Stimulated activated CD8-positive, alpha-beta memory T cell treated with anti-CD3 and anti-CD28 coated beads, Interleukin-2, amount 100 ng/mL, for 48 hours (primary cell): ENCODE results near the gene CFAP43.
"Not testable (repeated sequence)": the region's sequence is repeated elsewhere in the genome, so short reads cannot be mapped to it uniquely, and the experiment has no call there.

ENCODE experiments used
- DNase-seq, 2 donors: peaks; one replicate each; pipeline ENCODE4 v3.0.0-alpha.2; 2020; ENCODE audit warnings: low read depth in 2 of 2

The CFAP43 gene

DNA sequence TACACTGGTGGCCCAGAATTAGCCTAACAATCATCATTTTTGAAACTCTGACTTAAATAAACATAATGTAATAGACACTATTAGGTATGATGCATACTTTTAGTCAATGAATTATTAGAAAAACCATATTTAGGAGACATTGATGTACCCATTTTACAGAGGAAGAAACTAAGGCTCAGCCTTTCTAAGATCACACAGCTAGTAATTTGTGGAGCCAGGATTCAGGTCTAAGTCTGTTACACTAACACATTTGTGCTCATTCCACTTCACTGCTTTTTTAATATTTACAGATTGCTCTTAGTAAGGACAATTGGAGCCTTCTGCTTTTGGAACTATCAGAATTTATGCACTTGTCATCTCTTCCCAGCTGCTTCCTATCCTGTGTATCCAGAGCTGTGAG lies 8.9 kb downstream of the CFAP43 start:
- no peak for DNase-seq

DNA sequence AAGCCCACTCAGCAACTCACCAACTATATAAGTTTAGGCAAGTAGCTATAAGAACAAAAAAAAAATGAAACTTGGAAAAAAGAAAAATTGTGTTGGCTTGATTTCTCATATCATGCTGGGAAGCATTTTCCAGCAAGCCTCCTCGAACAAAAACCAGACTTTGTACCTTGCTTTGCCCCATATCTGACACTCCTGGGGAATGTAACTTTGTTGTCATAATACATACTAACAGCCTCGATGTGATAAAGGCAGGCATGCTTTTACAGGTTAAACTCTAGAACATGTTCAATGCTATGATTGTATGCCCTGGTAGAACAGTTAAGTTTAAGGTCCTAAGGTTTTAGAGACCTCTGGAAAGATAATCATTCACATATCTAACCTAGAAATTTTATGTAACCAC lies 11.6 kb downstream of the CFAP43 start:
- DNase-seq: no peak

DNA sequence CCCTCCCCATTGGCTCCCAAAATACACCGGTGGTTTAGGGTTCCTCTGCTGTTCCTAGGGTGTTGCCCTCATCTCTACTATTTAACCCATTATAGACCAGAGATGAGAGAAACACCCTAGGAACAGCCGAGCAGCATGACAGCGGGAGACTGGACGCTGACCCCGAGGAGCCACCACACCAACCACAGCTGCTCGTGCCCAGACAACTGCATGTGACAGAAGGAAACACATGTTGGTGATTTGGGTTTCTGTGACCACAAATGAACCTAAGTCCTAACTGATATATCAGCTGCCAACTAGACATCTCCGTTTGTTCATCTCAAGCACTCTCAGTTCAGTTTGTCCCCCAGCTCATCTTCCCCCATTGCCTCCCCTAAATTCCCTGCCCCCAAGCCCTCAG lies 13.4 kb downstream of the CFAP43 start:
- DNase-seq: no peak

DNA sequence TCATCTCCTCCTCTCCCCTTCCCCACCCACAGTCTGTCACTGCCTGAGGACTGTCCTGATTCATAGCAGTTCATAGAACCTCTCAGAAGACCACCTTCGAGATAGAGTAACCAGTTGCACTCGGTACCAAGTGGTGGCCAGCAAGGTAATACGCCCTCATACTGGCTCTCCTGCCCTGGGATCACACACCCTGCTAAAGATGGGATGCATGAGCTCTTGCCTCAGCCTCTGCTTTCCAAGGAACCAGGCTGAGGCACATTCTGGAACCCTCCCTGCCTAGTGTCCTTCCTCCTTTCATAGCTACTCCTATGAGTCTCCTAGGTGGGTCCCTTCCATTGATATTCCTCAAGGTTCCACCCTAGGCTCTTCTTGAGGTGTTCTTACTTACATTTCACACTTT lies 15.5 kb downstream of the CFAP43 start:
- no peak for DNase-seq

DNA sequence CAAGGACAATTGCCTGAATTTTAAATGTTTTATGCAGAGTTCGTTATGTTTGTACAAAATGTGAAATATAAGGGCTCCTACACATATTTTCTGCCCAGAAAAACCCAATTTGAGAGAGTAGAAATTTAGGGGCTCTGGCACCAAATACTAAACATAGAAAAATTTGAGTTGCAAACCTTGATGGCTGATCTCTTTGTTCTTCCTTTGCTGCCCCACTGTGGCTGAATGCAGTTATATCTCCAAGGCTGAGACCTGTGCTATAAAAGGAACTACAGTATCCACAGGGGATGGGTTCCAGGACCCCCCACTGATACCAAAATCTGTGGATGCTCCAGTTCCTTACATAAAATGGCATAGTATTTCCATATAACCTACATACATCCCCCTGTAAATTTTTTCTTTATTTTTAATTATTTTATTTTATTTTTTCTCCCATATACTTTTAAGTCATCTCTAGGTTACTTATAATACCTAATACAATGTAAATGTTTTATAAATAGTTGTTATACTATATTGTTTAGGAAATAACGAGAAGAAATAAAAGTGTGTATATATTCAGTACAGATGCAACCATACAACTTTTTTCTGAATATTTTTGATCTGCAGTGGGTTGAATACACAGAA lies 22.5 kb downstream of the CFAP43 start:
- DNase-seq: no peak

DNA sequence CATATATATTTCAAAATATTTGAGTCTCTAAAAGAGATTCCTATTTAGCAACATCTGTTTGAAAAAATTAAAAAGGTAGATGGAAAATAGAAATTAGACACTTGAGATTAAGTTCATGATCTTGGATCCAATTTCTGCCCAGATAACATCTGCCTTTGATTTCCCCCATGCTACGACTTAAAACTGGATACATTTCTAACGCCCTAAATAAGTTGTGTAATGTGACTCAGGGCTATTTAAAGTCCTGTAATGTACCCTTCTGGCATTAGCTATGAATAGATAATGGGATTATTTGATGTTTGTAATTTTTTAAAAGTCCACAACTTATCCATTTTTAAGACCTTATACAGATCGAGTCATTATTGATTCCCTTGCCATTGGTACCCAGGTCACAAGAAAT lies 23.4 kb downstream of the CFAP43 start:
- no peak for DNase-seq

DNA sequence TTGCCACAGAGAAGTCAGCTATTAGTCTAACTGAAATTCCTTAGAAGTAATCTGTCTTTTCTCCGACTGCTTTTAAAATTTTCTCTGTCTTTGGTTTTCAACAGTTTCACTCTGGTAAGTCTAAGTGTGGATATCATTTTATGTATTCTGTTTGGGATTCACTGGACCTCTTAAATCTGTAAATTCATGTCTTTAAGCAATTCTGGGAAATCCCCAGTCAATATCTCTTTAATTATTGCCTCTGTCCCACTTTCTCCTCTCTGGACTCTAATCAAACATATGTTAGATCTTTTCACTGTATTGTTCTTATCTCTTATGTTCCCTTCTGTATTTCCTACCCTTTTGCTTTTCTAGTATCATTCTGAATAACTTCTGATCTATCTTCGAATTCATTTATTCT lies 29.9 kb downstream of the CFAP43 start:
- no peak for DNase-seq

DNA sequence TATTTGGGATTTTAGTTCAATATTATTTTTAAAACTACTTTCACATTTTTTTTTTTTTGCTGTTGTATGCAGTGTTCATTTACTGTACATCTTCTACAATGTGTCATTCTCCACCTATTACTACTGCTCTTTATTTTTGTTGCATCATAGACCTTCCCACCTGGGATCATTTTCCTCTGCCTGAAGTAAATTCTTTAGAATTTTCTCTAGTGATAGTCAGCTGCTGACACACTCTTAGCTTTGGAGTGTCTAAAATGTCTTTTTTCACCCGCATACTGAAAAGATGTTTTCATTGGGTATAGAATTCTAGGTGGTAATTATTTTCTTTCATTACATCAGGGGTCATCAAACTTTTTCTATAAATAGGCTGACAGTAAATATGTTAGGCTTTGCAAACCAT lies 30.5 kb downstream of the CFAP43 start:
- DNase-seq: no peak

DNA sequence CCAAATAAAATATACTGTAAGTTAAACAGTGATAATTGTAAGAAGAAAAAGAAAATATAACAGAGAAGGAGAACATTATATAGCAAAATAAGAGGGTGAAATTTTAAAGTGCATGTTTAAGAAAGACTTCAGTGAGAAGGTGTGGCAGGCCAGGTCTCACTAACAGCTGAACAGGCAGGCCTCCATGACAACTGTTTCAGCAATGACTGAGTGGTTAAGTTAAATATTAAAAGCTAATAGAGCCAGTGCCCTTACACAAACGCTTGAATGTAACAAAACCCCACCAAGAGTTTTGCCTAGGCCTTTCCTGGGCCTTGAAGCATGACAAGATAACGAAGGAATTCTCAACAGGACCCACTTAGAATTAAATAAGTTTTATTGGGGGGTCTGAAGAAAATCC lies 32.6 kb downstream of the CFAP43 start:
- no peak for DNase-seq

DNA sequence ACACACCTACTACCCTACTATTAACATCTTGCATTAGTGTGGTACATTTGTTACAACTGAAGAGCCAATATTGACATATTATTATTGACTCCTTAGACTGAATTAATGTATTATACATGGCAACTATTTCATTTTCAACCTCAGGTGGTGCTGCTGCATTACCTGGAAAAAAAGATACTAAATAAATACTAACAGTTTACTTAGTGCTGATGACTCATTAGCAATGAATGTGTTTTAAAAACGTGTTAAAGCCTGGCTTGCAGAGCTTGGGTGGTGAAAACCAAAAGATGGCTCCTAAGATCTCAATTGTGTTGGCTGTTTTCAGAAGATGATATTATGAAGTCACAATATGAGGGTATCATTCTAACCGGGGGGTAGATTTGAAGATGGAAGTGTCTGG lies 34.8 kb downstream of the CFAP43 start:
- DNase-seq: no peak

DNA sequence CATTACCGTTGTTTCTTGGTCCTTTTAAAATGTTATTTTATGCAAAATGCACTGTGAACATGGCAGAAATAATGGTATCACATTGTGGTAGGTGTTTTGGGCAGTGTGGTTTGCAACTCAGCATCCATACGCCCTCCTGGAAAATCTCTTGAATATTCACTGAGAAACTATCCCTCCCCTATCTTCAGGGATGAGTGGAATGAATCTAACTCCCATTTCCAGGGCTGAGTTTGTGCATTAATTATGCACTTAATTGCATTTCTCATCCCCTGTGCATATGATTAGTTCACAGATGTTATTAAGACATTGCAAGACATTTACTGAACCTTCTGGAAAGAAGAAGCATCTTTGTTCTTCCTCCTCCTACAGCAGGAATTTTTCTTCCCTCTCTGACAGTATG lies 36.5 kb downstream of the CFAP43 start:
- DNase-seq: no peak

DNA sequence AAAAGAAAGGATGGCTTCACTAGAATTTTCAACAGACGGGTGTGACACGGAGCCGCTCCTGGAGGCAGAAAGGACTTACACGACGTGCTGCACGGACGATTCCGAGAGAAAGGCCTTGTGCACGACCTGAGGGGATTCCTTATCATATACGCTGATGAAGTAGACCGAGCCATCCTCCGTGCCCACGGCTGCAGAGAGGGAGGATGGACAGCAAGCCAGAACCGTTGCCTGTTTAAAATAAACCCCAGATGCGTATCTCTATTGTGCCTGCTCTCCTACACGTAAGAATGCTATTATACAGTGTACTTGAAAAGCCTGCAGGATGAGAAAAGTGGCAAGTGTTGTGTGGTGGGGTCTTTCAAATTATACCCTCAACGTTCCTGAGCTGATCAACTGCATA lies 38.4 kb downstream of the CFAP43 start:
- DNase-seq: no peak

DNA sequence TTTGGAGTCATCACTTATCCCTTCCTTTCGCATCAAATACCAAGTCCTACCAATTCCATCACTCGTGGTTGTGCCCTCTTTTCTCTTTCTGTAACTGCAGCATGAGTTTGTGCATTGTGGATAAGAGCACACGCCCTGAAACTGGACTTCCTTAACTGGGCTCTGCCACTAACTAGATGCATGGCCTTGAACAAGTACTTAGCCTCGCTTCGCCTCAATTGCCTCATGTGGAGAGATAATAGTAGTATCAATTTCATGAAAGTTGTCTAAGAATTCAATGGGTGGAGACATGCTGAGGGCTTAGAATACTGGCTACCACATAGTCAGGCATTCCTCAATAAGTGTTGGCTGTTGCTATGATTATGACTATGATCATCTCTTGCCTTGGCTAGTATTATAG lies 41.5 kb downstream of the CFAP43 start:
- no peak for DNase-seq

DNA sequence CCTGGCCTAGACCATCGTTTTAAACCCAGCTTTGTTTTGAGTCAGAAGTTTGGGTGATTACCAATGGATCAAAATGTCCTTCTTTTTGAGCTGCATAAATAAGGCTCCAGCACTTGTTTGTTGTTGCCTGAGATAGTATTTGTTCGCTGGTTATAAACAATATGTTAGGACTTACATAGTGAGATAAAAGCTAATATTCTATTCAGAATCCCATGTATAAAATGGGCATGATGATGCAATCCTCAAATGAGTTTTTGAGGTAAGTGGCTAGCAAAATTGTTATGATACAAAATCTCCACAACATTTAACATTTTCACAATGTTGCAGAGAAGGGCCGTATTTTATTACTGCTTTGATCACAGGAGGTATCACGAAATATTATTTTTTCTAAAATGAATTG lies 48.5 kb downstream of the CFAP43 start:
- no peak for DNase-seq

DNA sequence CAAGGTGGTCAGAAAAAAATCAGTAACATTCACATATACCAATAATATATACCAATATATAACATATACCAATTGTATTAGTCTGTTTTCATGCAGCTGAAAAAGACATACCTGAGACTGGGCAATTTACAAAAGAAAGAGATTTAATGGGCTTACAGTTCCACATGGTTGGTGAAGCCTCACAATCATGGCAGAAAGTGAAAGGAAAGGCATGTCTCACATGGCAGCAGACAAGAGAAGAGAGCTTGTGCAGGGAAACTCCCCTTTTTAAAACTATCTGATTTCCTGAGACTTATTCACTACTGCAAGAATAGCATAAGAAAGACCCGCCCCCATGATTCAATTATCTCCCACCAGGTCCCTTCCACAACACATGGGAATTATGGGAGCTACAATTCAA lies 58.0 kb downstream of the CFAP43 start:
- DNase-seq: not testable (repeated sequence)

DNA sequence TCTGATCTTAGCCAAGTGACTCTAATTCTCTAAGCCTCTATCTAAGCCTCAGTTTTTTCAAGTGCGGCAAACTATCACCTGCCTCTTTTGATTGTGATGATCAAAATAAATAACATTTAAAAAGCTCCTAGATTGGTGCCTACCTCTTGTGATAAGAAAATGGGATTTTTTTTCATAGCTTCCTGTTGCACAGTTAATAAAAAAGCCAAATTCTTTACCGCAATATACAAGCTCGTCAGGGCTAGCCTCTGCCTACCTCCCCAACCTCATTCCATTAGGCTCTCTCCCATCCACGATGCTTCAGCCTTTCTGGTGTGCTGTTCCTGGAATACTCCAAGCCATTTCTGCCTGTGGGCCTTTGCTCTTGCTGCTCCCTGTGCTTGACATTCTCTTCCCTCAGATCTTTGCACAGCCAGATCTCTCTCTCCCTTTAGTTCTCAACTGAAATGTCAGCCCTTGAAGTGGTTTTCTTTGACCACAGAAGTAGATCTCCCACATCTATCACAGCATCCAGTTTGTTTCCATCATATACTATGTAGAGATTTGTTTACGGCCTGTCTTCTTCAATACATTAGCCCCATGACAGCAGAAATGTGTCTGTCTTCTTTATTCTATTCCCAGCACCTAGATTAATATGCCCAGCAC lies 61.4 kb downstream of the CFAP43 start:
- no peak for DNase-seq

DNA sequence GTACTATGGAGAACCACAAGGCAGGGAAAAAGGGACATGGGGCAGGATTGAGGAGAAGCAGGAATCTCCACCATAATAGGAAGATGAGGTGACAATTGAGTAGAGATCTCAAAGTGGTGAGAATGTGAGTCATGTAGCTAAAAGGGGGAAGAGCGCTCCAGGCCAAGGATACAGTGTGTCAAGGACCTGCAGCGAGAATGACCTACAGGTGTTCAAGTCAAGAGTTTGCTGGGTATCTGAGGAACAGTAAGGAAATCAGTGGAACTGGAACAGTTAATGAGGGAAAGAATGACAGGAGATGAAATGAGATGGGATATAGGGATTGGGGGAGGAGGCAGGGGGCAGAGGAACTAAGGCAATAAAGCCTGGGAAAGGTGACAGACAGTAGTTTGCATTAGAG lies 76.6 kb downstream of the CFAP43 start:
- no peak for DNase-seq

DNA sequence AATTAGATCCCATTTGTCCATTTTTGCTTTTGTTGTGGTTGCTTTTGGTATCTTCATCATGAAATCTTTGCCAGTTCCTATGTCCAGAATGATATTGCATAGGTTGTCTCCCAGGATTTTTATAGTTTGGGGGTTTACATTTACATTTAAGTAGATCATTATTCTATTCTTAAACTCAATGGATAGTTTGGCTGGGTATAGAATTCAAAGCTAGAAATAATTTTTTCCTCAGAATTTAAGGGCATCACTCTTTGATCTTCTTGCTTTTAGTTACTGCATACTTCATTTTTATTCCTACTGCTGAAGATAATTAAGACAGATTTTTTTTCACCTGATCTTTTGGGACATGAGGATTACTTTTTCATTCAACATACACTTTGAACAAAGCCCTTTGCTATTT lies 80.4 kb downstream of the CFAP43 start:
- no peak for DNase-seq

DNA sequence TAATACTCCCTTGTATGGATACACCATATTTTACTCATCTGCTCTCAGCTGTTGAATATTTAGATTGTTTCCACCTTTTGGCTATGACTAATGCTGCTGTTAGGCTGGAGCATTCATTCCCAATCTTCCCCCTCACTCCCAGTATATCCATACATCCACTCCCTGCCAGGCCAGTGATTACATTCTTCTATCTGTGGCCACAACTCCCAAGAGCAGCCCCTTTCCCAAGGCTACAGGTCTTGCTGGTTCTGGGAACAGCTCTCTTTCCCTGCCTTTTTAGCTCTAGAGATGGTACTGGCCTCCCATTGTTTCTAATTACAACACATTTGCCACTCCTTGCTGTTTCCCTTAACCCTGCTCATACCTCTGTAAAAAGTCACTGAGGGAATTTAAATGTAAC lies 82.0 kb downstream of the CFAP43 start:
- DNase-seq: no peak

DNA sequence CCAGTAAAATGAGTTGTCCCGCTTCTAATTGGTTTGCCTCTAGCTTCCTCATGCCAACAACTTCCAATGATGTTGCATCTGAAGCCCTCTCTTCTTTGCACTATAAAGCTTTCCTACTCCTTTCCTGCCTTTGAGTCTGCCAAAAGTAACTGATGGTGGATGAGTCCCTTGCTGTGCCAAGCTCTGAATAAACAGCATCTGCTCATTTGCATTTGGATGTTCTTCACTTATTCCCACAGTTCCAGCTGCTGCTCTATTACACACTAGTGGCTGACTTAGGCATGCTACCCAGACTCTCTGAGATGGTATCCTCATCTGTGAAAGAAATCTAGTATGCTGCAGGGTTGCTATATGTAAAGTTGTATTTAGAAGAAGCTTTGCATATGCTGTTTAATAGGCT lies 85.3 kb downstream of the CFAP43 start:
- DNase-seq: no peak

DNA sequence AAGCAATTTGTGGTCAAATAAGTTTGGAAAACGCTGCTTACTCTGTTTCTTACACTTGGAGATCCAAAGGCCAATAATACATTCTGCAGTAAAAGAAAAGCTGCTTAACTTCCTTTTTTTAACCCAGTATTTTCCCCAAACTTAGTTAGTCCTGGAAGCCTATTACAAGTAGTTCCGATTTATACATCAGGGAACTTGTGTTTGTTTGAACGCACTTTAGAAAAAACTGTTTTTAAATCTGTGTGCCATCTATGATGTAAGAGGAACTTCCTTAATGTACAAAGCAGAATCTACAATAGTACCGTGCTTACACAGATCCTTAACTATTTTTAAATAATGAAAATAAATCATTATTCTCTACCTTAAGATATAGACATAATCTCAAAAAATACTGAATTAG lies 87.2 kb downstream of the CFAP43 start:
- DNase-seq: no peak

DNA sequence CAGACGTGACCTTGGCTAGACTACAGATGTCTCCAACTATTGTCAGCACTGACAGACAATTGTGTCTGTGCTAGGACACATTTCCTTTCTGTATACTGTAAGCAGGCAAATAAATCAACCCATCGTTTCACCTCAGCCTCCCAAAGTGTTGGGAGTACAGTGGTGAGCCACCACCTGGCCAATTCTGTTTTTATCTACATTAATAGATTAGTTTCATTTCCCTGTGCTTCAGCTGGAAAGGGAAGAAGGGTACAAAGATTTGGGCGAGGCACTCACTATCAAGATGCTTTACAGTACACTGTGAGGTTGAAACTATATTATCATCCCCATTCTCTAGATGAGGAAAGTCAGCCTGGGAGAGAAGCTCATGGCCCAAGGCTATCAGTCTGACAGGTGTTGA lies 88.3 kb downstream of the CFAP43 start:
- no peak for DNase-seq

DNA sequence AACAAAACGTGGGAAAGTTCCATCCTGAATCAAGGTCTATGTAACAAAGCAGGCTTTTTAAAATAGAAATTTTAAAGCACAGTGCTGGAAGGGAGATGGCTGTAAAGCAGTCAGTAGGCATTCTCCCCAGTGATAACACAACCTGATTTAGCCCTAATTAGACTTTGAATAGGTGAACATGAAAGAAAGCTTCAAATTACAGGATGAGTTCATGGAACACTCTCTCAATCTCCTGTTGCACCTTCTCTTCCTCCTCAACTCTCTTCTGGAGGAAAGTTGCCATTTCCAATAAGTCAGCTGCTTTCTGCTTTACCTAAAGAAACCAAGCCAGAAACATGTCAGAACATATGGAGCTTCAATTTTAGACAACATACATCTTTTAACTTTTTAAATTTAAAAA lies 90.1 kb downstream of the CFAP43 start:
- DNase-seq: no peak

DNA sequence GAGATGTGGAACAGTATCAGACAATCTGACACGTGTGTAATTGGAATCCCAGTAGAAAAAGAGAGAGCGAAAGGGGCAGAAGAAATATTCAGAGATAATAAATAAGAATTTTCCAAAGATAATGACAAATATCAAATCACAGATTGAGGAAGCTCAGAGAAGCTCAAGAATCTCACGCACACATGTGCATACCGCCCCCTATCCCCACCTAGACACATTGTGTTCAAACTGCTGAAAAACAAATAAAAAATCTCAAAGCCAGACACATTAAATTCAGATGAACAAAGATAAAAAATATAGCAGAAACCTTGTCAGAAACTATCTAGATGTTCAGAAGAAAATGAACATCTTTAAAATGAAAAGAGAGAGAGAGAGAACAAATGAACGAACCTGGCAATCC lies 92.9 kb downstream of the CFAP43 start:
- no peak for DNase-seq
